Activated CD4-positive, alpha-beta T cell treated with anti-CD3 and anti-CD28 coated beads, Interleukin-2, amount 50 U/mL, for 4 hours (primary cell): ENCODE results near the gene MED29.

Source experiments
- DNase-seq, 2 experiments: peaks; one replicate each; pipeline ENCODE4 v3.0.0-alpha.2; 2020

Gene MED29

DNA sequence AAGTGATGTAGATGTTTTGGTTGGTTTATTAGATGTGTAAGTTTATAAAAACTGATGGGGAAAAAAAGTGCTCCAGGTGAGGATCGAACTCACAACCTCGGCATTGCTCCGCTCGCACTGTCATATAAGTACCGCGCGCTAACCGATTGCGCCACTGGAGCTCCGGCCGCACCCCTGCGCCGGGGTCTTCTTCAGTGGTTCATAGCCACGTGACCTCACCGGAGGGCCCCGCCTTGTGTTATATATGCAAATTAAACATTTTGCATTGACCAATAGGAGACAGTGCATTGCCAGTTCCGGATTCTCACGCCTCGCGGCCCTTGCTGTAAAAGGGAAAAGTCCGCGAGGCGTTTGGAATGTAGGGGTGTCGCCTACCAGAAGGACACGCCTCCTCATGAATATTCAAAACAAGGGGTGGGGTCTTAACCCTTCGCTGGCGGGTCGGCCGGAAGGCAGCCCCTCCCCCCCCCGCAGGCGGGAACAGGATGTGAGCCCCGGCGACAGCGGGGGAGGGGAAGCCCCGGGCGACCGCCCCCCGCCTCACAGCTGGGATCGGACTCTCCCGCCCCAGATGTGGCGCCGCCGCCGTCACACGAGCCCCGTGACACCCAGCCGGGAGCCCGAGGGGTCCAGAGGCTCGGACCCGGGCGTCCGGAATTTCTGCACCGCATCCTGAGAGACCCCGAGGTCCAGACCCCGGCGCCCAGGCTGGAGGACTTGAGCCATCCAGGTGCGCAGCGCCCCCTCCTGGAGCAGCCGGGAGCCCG is 21.1 kb downstream of the MED29 start, which contains the start of gene PLEKHG2:
Gene PLEKHG2, plus strand, starts transcription at position 570 of the 767 bp plus-strand sequence. CDS start 1,418 bp downstream, outside the sequence.
- DNase-seq = peak; percentile 92 to 97

DNA sequence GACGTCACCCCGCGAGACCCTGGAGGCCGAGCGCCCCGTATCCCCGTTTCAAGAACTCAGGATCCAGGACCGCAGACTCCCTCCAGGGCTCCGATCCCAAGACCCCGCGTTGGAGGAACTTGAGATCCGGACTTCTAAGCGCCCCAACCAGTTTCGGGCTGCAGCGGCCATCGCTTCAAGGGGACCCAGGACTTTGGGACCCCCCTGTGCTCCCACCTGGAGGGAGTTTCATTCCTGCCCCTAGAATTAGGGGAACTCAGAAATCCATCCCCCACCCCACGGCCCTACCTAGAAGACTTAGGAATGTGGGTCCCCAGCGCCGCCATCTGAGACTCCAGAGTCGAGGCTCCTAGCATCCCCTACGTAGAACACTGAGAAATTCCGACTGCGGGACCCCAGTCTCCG is 21.7 kb downstream of the MED29 start:
- no peak for DNase-seq

DNA sequence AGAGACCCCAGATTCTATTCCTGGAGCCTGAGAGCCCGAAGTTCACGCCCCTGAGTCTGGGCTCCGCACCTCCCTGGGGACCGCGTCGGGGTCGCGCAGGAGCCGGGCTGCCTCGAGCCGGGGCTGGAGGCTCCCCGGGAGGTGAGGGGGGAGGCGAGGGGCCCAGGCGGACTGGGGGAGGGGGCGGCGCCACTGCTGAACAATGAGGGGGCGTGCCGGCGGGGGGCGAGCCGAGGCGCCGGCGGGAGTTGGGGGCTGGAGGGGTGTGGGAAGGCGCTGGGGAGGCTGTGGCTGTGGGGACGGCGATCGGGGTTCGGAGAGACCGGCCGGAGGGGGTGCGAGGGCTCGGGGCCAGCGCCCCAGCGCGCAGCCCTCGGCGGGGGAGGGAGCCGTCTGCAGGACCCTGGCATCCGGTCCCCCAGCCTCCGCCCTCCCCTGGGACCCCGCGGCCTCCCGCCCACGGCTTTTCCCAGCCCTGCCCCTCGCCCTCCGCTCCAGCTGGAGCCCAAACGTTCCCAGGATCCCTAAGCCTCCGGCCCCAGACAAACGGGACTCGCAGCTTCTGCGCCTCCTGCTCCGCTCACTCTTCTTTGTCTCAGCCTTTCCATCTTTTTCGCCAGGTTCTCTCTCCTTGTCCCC is 22.2 kb downstream of the MED29 start:
- DNase-seq = no peak

DNA sequence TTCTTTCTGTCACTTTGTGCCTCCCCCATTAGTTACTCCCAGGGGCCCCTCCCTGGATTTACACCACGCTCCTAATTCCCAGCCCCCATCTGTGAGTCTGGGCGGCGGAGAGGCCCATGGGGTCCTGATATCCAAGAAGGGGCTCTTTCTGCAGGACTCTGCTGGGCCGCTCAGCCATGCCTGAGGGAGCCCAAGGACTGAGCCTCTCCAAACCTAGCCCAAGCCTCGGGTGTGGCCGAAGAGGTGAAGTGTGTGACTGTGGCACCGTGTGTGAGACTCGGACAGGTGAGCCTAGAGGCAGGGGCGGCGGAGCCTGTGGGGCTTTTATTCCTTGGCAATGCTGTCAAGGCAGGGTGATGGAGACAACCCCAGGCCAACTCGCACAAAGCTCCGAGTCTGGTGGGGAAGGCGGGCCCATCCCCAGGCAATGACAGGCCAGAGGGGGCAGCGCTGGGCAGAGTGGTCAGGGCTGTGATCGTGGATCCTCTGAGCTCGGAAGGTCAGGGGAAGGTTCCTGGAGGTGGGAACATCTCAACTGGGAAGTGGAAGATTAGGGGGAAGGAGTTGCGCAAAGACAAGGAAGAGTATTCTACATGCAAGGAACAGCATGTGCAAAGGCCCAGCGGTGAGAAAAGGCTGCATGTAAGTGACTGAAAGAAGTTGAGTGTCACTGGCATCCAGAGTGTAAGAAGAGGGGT is 22.9 kb downstream of the MED29 start:
- no peak for DNase-seq

DNA sequence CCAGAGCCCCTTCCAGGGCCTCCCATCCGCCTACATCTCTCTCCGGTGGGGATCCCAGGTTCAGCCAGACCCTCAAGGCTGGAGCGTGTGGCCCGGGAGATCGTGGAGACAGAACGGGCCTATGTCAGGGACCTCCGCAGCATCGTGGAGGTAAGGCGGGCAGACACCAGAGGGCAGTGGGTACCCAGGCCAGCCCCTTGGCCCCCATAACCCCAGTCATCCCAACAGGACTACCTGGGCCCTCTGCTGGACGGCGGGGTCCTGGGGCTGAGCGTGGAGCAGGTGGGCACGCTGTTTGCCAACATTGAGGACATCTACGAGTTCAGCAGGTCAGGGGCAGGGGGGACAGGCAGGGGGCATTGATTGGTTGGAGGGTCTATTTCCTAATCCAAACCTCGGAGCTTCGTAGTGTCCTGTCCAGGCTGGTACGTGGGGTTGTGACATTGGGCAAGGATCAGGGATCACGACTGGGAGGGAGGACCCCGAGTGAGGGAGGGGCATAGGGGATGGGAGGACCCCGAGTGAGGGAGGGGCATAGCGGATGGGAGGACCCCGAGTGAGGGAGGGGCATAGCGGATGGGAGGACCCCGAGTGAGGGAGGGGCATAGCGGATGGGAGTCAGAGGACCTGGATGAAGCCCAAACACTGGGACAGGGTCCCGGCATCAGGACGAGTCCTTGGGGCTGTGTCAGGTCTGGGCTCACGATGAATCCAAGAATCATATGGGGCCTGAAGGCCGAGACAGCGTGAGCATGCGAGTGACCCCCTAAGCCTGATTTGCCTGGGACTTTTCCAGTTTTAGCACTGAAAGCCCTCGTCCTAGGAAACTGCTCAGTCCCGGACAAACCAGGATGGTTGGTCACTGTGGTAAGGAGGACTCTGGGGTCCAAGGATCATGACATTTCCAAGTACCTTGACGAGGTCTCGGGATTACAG is 24.2 kb downstream of the MED29 start:
- no peak for DNase-seq

DNA sequence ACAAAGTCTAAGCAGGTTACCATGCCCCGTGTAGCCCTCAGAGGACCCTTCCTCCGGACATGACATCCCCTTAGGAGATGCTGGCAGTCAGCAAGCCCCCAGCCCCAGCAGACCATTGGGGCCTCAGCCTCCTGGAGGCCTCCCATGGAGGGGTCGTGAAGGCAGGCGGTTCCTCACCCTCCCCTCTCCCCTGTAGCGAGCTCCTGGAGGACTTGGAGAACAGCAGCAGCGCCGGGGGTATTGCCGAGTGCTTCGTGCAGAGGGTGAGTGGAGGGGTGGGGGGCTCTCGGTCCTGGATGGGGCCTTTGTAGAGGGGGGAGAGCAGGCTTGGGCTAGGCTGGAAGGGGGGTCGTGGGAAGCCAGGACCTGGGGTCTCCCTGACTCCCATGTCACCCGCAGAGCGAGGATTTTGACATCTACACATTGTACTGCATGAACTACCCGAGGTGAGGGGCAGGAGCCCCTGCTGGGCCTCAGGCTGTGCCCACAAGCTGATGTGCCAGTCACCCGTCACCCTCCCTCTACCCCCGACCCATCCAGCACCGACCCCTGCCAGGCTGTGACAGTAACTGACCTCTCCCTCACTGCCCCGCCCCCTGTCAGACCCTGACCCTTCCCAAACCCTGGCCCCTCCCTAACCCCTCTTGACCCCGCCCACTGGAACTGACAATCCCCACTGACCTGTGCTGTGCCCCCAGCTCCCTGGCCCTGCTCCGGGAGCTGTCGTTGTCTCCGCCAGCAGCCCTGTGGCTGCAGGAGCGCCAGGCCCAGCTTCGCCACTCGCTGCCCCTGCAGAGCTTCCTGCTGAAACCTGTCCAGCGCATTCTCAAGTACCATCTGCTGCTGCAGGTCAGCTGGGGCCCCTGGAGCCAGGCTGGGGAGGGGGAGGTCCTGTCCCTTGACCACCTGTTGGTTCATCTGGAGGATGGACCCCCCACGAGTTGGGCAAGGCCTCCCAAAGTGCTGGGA is 25.3 kb downstream of the MED29 start:
- DNase-seq = no peak

DNA sequence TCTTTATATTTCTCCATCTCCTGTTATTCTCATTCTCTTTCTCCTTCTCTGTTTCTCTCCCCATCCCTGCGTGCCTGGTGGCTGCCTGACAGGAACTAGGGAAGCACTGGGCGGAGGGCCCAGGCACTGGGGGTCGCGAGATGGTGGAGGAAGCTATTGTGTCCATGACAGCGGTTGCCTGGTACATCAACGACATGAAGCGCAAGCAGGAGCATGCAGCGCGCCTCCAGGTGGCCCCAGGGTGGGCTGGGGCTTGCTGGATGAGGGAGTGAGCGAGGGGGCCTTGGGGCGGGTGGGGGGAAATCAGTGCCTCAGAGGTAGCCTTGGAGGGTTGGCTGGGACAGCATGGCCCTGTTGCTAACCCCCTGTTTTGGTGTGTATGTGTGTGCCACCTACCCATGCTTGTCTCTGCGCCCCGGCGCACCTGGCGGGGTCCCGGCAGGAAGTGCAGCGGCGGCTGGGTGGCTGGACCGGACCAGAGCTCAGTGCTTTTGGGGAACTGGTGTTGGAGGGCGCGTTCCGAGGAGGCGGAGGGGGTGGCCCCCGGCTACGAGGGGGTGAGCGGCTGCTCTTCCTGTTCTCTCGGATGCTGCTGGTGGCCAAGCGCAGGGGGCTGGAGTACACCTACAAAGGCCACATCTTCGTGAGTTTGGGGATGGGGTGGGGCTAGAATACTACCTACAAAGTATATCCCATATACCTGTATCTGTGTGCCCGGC is 26.4 kb downstream of the MED29 start:
- DNase-seq = no peak

DNA sequence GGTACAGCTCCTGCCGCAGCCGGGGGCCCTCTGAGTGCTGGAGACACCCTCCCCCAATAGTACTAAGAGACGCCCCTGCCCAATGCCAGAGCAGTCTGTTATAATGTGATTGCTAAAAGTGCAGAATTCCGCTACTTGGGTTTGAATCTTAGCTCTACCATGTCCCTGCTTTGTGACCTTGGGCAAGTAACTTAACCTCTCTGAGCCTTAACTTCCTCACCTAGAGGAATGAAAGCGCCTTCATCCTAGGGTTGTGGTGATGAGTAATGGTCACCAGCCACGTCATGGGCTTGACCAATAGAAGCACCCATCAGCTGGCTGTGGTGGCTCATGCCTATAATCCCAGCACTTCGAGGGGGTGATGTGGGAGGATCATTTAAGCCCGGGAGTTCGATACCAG is 27.8 kb downstream of the MED29 start:
- DNase-seq = no peak

DNA sequence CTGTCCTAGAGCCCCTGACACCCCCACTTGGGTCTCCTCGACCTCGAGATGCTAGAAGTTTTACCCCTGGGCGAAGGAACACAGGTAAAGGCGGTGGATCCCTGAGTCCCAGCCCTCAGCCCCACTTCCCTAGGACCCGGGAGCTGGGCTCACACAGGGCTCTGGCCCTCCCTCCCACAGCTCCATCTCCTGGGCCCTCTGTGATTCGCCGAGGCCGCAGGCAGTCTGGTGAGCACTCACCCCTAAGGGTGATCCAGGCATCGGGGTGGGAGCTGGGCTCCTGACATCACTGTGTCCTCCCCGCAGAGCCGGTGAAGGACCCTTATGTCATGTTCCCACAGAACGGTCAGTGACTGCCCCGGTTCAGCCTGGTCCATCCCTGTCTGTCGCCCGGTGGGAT is 29.6 kb downstream of the MED29 start:
- no peak for DNase-seq

DNA sequence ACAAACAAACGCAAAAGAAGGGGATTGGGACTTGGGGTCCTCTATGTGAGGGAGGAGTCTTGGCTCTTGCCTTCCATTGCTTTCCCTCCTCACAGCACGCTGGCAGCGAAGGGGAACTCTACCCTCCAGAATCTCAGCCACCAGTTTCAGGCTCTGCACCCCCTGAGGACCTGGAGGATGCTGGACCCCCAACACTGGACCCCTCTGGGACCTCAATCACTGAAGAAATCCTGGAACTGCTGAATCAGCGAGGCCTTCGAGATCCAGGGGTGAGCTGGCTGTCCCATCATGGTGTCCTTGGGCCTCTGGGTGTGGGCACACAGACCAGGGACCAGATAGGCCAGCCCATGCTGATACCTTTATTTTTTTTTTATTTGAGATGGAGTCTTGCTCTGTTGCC is 30.8 kb downstream of the MED29 start:
- DNase-seq = no peak

DNA sequence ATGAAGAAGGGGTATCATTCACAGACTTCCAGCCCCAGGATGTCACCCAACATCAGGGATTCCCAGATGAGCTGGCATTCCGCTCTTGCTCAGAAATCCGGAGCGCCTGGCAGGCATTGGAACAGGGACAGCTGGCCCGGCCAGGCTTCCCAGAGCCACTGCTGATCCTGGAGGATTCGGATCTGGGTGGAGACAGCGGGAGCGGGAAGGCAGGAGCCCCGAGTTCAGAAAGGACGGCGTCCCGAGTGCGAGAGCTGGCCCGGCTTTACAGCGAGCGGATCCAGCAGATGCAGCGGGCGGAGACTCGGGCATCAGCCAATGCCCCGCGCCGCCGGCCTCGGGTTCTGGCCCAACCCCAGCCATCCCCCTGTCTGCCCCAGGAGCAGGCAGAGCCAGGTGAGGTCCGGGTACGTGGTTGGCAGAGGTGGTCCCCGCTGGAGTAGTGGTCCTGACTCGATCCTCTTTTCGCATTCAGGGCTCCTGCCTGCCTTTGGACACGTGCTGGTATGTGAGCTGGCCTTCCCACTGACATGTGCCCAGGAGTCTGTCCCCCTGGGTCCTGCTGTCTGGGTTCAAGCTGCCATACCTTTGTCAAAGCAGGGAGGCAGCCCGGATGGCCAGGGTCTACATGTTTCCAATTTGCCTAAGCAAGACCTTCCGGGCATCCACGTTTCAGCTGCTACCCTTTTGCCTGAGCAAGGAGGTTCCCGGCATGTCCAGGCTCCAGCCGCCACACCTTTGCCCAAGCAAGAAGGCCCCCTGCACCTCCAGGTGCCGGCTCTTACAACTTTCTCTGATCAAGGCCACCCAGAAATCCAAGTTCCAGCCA is 32.3 kb downstream of the MED29 start:
- no peak for DNase-seq

DNA sequence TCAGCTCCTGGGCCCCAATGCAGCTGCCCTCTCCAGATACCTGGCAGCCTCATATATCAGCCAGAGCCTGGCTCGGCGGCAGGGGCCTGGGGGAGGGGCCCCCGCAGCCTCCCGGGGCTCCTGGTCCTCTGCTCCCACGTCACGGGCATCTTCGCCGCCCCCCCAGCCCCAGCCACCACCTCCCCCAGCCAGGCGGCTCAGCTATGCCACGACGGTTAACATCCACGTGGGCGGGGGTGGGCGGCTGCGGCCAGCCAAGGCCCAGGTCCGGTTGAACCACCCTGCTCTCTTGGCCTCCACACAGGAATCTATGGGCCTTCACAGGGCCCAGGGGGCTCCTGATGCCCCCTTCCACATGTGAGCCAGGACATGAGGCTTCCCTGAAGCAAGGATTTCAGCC is 33.8 kb downstream of the MED29 start:
- no peak for DNase-seq

DNA sequence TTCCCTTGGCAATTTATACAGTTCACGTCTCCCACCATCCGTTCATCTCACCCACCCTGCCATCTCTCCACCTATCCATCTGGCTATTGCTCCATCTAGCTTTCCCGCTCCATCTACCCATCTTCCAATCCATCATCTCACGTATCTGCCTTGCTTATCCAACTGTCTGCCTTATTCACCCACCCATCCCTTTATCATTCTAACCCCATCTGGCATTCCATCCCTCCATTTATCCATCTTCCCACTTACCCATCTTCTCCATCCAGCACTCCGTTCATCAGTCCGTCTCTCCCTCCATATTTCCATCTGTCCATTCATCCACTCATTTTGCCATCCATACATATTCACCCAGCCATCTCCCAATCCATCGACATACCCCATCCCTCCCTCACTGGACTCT is 34.6 kb downstream of the MED29 start:
- DNase-seq = no peak

DNA sequence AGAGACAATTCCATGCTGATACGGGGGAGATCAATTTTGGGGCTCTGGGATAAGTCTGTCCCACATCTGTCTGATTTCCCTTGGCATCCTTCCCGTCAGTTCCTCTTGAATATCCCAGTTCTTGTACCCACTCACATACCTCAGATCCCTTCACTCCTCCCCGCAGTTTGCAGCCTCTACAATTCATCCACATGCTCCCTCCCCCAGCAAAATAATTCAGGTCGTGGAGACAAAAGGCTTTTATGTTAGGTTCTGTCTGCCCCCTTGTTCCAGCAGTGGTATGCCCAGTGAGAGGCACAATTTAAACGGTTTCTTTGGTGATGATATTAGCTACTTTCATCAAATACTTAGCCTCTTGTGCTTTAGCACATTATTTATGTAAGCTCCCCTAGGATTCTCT is 35.0 kb downstream of the MED29 start:
- no peak for DNase-seq

DNA sequence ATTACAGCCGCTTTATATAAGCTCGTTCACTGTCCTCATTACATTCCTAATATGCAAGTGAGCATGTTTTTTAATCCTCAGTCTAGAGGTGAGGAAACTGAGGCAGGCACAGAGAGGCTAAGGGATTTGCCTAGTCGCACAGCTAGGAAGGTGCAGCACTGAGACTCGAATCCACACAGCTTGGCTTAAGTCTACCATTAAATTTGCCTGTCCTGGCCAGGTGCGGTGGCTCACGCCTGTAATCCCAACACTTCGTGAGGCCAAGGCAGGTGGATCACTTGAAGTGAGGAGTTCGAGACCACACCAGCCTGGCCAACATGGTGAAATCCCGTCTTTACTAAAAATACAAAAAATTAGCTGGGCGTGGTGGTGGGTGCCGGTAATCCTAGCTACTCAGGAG is 36.5 kb downstream of the MED29 start:
- no peak for DNase-seq

DNA sequence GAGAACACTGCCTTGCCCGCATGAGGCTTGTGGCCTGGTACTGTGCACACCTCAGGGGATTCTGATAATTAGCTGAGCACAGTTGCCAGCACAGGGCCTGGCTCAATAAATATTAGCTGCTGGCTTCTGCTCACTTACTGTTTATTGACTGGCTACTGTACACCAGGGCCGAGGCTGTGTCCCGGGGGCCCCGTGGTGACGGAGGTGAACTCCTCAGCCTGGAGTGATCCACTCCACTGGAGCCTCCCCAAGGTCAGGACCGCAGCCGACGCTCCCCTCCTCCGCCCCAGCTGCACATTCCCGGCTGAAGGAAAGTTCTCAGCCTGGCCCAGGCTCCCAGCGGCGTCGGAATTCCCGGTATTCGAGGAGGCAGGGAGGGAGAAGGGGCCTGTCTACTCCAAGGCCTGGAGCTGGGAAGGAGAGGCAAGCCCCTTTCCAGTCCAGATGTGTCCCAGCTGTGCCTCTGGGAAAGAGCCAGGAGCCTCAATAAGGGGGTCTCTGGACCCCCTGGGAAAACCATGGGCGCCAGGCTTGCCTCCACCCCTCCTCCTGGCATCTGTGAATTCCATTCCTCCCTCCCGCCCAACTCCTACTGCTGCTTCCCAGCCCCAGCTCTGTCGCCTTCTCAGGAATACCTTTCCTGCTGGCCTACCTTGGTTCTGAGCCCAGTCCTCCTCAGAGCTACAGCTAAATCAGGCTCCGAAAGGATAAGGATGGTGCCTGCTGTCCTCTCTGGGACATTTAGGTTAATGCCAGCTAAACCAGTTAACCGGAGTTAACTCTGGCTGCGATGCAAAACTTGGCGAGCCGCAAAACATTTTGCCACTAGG is 37.3 kb downstream of the MED29 start:
- no peak for DNase-seq

DNA sequence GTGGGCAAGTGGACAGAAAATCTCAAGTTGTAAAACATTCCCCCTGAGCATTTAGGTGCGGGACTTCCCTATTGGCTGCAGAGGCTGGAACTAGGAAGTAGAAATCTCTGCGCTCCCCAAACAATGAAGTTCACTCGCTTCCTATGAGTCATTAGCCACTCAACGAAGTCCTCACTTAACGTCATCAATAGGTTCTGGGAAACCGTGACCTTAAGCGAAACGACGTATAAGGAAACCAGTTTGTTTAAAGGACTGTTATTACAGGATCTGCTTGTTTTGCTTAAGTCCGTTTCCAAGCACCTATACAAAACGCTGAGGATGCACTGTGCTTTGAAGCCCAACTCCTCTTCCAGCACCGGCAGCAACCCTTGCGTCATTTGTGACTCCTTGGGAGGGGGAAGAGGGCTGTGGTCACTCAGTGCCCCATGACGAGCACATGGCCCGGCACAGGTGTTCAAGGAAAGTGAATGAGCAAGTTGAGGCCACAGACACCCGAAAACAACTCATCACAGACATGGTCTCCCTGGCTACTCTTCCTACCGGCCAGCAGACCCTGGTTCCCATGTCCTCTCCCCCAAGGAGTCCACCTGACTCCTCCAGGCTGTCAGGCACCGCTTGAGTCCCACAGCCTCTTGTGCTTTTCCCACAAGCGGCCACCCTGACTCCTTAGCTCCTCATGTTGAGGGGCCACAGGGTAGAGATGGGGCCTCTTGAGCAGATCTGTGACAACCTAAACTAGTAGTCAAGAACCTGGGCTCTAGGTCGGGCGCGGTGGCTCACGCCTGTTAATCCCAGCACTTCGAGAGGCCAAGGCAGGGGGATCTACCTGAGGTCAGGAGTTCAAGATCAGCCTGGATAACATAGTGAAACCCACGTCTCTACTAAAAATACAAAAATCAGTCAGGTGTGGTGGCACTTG is 39.8 kb downstream of the MED29 start:
- DNase-seq = peak; percentile 49 to 61

DNA sequence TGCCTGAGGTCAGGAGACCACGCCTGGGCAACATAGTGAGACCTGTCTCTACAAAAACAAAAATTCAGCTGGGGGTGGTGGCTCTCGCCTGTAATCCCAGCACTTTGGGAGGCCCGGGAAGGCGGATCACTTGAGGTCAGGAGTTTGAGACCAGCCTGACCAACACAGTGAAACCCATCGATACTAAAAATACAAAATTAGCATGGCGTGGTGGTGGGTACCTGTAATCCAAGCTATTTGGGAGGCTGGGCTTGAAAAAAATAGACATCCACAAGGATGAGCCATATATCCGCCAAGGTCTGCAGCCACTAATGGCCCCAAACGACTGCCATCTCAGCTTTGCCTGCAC is 41.5 kb downstream of the MED29 start:
- DNase-seq = no peak
